ENCODE results near the gene HOXD9. TPM values are rescaled to one million over a fixed set of nuclear protein-coding genes. Genes with fewer than 3 reads are reported as not detected.

The HOXD9 gene
- polyA plus RNA-seq, 1 donor from 2014 or later = not detected

GRCh38 chr2:176171351-176172006 lies 49.0 kb downstream of the HOXD9 start:
- Histone ChIP-seq H3K4me2 (ENCODE audit: low read length) (no peak overlapping the region), H3K9ac (ENCODE audit: low read length) (no peak overlapping the region), H4K20me1 (ENCODE audit: insufficient read depth) (no peaks in the 10 kb centered on the region), H3K9me3 (ENCODE audit: low read length) (no peaks in the 10 kb centered on the region), H2AFZ (ENCODE audit: low read depth, low read length) (no peak overlapping the region), H3K36me3 (ENCODE audit: insufficient read depth, low read length) (no peaks in the 10 kb centered on the region), H3K4me3 (ENCODE audit: low read length) (peak overlapping the region; percentile 43), H3K79me2 (replicated peaks; ENCODE audit: insufficient read depth, low read length) (no peaks in the 10 kb centered on the region), H3K9me2 (ENCODE audit: insufficient read depth, low read length) (no peaks in the 10 kb centered on the region), H3K27ac (ENCODE audit: low read length) (no peak overlapping the region), H3K27me3 (ENCODE audit: insufficient read depth, low read depth, low read length) (peaks cover 100% of the 10 kb centered on the region), H3F3A (ENCODE audit: insufficient read depth, low read length, poor library complexity, severe bottlenecking) (no peaks in the 10 kb centered on the region)
- TF ChIP-seq, protein P1, sequence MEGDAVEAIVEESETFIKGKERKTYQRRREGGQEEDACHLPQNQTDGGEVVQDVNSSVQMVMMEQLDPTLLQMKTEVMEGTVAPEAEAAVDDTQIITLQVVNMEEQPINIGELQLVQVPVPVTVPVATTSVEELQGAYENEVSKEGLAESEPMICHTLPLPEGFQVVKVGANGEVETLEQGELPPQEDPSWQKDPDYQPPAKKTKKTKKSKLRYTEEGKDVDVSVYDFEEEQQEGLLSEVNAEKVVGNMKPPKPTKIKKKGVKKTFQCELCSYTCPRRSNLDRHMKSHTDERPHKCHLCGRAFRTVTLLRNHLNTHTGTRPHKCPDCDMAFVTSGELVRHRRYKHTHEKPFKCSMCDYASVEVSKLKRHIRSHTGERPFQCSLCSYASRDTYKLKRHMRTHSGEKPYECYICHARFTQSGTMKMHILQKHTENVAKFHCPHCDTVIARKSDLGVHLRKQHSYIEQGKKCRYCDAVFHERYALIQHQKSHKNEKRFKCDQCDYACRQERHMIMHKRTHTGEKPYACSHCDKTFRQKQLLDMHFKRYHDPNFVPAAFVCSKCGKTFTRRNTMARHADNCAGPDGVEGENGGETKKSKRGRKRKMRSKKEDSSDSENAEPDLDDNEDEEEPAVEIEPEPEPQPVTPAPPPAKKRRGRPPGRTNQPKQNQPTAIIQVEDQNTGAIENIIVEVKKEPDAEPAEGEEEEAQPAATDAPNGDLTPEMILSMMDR (IDR thresholded peaks at IDR 0.05; ENCODE audit: poor library complexity, severe bottlenecking) = no peak
- TF ChIP-seq SMC3 (conservative IDR thresholded peaks at IDR 0.05; ENCODE audit: poor library complexity) = no peak
- TF ChIP-seq POLR2AphosphoS5 (IDR thresholded peaks at IDR 0.05) = no peak
- TF ChIP-seq, protein P2, sequence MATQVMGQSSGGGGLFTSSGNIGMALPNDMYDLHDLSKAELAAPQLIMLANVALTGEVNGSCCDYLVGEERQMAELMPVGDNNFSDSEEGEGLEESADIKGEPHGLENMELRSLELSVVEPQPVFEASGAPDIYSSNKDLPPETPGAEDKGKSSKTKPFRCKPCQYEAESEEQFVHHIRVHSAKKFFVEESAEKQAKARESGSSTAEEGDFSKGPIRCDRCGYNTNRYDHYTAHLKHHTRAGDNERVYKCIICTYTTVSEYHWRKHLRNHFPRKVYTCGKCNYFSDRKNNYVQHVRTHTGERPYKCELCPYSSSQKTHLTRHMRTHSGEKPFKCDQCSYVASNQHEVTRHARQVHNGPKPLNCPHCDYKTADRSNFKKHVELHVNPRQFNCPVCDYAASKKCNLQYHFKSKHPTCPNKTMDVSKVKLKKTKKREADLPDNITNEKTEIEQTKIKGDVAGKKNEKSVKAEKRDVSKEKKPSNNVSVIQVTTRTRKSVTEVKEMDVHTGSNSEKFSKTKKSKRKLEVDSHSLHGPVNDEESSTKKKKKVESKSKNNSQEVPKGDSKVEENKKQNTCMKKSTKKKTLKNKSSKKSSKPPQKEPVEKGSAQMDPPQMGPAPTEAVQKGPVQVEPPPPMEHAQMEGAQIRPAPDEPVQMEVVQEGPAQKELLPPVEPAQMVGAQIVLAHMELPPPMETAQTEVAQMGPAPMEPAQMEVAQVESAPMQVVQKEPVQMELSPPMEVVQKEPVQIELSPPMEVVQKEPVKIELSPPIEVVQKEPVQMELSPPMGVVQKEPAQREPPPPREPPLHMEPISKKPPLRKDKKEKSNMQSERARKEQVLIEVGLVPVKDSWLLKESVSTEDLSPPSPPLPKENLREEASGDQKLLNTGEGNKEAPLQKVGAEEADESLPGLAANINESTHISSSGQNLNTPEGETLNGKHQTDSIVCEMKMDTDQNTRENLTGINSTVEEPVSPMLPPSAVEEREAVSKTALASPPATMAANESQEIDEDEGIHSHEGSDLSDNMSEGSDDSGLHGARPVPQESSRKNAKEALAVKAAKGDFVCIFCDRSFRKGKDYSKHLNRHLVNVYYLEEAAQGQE (IDR thresholded peaks at IDR 0.05; ENCODE audit: borderline replicate concordance) = no peak
- no peak for TF ChIP-seq RAD21 (conservative IDR thresholded peaks at IDR 0.05)
- no peak for TF ChIP-seq EZH2 (IDR thresholded peaks at IDR 0.05; ENCODE audit: borderline replicate concordance, insufficient read depth, low read length, poor library complexity, severe bottlenecking)
- TF ChIP-seq TAF1 (IDR thresholded peaks at IDR 0.05; ENCODE audit: low read depth) = no peak
- TF ChIP-seq MXI1 (conservative IDR thresholded peaks at IDR 0.05; ENCODE audit: poor library complexity, severe bottlenecking) = no peak
- no peak for TF ChIP-seq EP300 (conservative IDR thresholded peaks at IDR 0.05; ENCODE audit: poor library complexity, severe bottlenecking)

- Histone ChIP-seq H3K9me2 (ENCODE audit: insufficient read depth, low read length) (no peaks in the 10 kb centered on the region), H3K4me3 (ENCODE audit: low read length) (peak overlapping the region; percentile 43), H3K9ac (ENCODE audit: low read length) (no peak overlapping the region), H3K27ac (ENCODE audit: low read length) (no peak overlapping the region), H3K9me3 (ENCODE audit: low read length) (no peaks in the 10 kb centered on the region), H4K20me1 (ENCODE audit: insufficient read depth) (no peaks in the 10 kb centered on the region), H3K27me3 (ENCODE audit: insufficient read depth, low read depth, low read length) (peaks cover 100% of the 10 kb centered on the region), H2AFZ (ENCODE audit: low read depth, low read length) (no peak overlapping the region), H3K79me2 (replicated peaks; ENCODE audit: insufficient read depth, low read length) (no peaks in the 10 kb centered on the region), H3K36me3 (ENCODE audit: insufficient read depth, low read length) (no peaks in the 10 kb centered on the region), H3F3A (ENCODE audit: insufficient read depth, low read length, poor library complexity, severe bottlenecking) (no peaks in the 10 kb centered on the region), H3K4me2 (ENCODE audit: low read length) (no peak overlapping the region)
- TF ChIP-seq MXI1 (conservative IDR thresholded peaks at IDR 0.05; ENCODE audit: poor library complexity, severe bottlenecking) (no peak), EZH2 (IDR thresholded peaks at IDR 0.05; ENCODE audit: borderline replicate concordance, insufficient read depth, low read length, poor library complexity, severe bottlenecking) (peak; percentile 93)
Observed at GRCh38 chr2:176172007-176172894, 49.7 kb downstream of the HOXD9 start.

Data from neural cell (in vitro differentiated cells).